ENCODE data around the gene NOL4. TPM values are rescaled to one million over a fixed set of nuclear protein-coding genes. Genes with fewer than 3 reads are reported as not detected.
A peak's percentile ranks its signal among the peaks of the same experiment; 100 is the strongest.
"Not testable (repeated sequence)": the region's sequence is repeated elsewhere in the genome, so short reads cannot be mapped to it uniquely, and the experiment has no call there.

NOL4 gene
- total RNA-seq (2014; rRNA removed; shearing (Covaris generic)) = 0.68 and 1.9 TPM in 2 replicates

- DNase-seq (ENCODE audit: low read depth) = peak; percentile 86
Measured at GRCh38 chr18:34224423-34225217, at the start of gene NOL4. Gene NOL4, minus strand, starts transcription at chr18:34224913. Its CDS starts 1,660 bp downstream, at chr18:34223253.

- not testable (repeated sequence) for DNase-seq (ENCODE audit: low read depth)
Measured at GRCh38 chr18:34266029-34266428, 41.3 kb upstream of the NOL4 start.

- no peak for DNase-seq (ENCODE audit: low read depth)
Measured at GRCh38 chr18:34261865-34262780, 37.4 kb upstream of the NOL4 start.

GRCh38 chr18:34258176-34258575 is 33.5 kb upstream of the NOL4 start:
- DNase-seq (ENCODE audit: low read depth) = no peak

GRCh38 chr18:34251919-34252318 is 27.2 kb upstream of the NOL4 start:
- no peak for DNase-seq (ENCODE audit: low read depth)

GRCh38 chr18:34248727-34249126 is 24.0 kb upstream of the NOL4 start:
- no peak for DNase-seq (ENCODE audit: low read depth)

GRCh38 chr18:34242739-34243138 is 18.0 kb upstream of the NOL4 start:
- DNase-seq (ENCODE audit: low read depth) = no peak

GRCh38 chr18:34233781-34234388 is 9.2 kb upstream of the NOL4 start:
- DNase-seq (ENCODE audit: low read depth) = not testable (repeated sequence)

- DNase-seq (ENCODE audit: low read depth) = no peak
Measured at GRCh38 chr18:34225218-34225553, 473 bp upstream of the NOL4 start.

- DNase-seq (ENCODE audit: low read depth) = no peak
Measured at GRCh38 chr18:34223893-34224422, 755 bp downstream of the NOL4 start.

GRCh38 chr18:34223164-34223892 is 1.4 kb downstream of the NOL4 start:
- peak; percentile 44 for DNase-seq (ENCODE audit: low read depth)

- DNase-seq (ENCODE audit: low read depth) = peak; percentile 64
Measured at GRCh38 chr18:34222307-34223163, 2.2 kb downstream of the NOL4 start.

- peak; percentile 43 for DNase-seq (ENCODE audit: low read depth)
Measured at GRCh38 chr18:34221971-34222306, 2.8 kb downstream of the NOL4 start.

GRCh38 chr18:34220081-34220815 is 4.5 kb downstream of the NOL4 start:
- no peak for DNase-seq (ENCODE audit: low read depth)

GRCh38 chr18:34219651-34220050 is 5.1 kb downstream of the NOL4 start:
- peak; percentile 2 for DNase-seq (ENCODE audit: low read depth)

- DNase-seq (ENCODE audit: low read depth) = no peak
Measured at GRCh38 chr18:34212511-34212910, 12.2 kb downstream of the NOL4 start.

- no peak for DNase-seq (ENCODE audit: low read depth)
Measured at GRCh38 chr18:34207344-34207851, 17.3 kb downstream of the NOL4 start.

GRCh38 chr18:34203866-34204265 is 20.8 kb downstream of the NOL4 start:
- no peak for DNase-seq (ENCODE audit: low read depth)

- no peak for DNase-seq (ENCODE audit: low read depth)
Measured at GRCh38 chr18:34196256-34196655, 28.5 kb downstream of the NOL4 start.

GRCh38 chr18:34194239-34194638 is 30.5 kb downstream of the NOL4 start:
- no peak for DNase-seq (ENCODE audit: low read depth)
